GM18868 (cell line): ENCODE results near the gene LRRC72.
"Not testable (repeated sequence)": the region's sequence is repeated elsewhere in the genome, so short reads cannot be mapped to it uniquely, and the experiment has no call there.

Experiments
- ATAC-seq: cut with Tn5 transposase; IDR thresholded peaks from one replicate; pipeline ENCODE4 v1.9.1; 2021; ENCODE audit warnings: mild to moderate bottlenecking, moderate library complexity; ENCODE audit not compliant: unreplicated experiment

Gene LRRC72

DNA sequence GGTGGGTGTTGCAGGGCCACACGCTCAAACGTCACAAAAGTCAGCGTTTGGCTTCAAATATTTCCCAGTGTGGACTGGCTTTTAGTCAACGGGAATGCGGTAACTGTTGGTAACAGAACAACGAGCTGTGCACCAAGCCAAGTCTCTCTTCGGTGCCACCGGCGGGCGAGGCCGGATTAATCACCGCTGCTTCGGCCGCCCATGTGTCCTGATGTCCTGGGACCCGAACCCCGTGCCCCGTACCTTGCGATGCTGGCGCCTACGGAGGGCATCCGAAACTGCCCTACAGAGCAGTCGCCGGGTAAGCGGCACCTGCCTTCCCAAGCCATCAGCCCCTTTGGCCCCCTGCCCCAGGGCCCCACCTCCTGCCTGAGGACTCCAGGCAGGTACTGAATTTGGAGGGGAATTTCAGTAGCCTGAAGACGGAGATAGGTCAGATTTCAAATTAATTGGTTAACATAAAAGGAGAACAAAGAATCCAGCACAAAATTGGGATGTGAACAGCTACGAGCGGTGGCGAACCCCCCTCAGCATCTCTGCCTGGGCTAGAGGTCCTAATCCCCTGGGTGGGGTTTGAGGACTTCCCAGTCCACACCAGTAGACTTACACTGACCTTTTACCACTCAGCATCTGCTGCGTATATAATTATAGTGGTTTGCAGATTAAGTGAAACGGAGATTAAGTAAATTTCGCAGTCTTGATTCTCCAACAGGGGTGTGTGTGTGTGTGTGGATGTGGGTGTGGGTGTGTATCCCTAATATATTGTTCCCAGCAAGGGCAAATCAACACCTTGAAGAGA lies at the start of gene LRRC72:
LRRC72 (plus strand) TSS at position 84 of the 799 bp plus-strand sequence; CDS start at position 212, 128 bp downstream.
- no peak for ATAC-seq

- no peak for ATAC-seq
Measured at GRCh38 chr7:16479161-16479560, 47.5 kb upstream of the LRRC72 start.

DNA sequence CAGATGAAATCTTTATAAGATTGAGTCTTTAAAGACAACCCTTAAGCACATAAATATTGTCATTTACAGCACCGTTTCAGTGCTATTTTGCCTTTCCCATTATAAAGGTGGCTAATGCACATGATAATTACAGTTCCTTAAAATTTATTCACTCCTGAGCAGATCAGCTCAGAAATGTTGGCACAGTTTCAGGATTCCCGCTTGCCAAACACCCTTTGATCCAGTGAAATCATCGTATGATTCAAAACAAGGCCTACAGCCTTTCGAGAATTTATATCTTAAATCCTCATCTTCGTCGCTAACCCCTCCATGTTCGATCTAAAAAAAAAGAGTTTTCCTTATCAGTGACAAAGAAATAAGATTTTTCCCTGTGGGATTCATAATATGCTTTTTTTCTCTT lies 47.0 kb upstream of the LRRC72 start:
- ATAC-seq = no peak

DNA sequence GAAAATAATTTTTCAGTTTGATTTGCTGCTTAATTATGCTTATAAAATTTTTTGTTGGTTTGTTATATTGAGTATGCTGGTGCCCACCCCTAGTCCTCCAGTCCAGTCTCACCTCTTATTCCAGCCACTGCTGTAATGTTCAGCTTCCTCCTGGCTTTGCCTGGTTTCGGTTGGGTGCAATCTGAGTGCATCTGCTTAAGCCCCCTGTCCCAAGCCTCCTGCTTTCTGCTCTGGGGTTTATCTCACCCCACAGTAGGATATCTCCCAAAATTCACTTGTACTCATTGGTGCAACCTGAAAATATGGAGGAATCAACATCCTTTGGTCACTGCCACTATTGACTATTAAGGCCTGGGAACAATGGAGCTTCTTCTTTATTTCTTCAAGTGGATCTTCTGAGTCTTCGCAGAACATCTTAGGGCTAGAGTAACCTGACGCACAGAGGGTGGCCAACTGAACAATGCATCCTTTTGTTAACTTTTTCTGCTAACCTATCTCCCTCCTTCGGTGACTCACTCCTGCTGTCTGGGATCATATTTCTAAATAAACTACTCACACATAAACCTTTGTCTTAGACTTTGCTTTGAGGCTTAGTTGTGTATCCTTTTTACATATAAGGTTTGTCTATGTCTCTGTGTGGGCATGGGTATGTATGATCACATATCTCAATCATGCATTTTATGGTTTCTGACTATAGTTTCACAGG lies 42.0 kb upstream of the LRRC72 start:
- ATAC-seq = no peak

GRCh38 chr7:16491148-16491547 lies 35.5 kb upstream of the LRRC72 start:
- ATAC-seq = no peak

GRCh38 chr7:16492513-16493062 lies 34.0 kb upstream of the LRRC72 start:
- ATAC-seq = no peak

DNA sequence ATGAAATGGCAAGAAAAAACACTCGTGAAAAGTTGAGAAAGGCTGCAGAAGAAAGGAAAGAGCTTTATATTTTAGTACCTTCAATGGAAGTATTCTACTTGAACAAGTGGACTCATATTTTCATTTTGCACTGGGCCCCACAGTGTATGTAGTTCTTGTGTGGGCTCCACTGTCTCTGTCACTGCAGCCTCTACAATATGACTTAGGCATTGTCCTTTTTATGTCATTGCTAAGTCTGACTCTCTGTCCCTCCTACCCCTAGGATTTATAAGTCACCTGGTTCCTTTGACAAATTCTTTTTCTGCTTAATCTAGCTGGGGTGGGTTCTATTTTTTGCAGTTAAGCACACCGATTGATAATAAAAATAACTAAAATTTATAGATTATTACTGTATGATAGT lies 33.4 kb upstream of the LRRC72 start:
- no peak for ATAC-seq

- ATAC-seq = no peak
Measured at GRCh38 chr7:16494551-16494950, 32.1 kb upstream of the LRRC72 start.

GRCh38 chr7:16494955-16495719 lies 31.5 kb upstream of the LRRC72 start:
- ATAC-seq = no peak

- no peak for ATAC-seq
Measured at GRCh38 chr7:16498122-16498521, 28.5 kb upstream of the LRRC72 start.

- ATAC-seq = no peak
Measured at GRCh38 chr7:16502303-16502702, 24.3 kb upstream of the LRRC72 start.

- ATAC-seq = no peak
Measured at GRCh38 chr7:16504019-16504418, 22.6 kb upstream of the LRRC72 start.

GRCh38 chr7:16506422-16506821 lies 20.2 kb upstream of the LRRC72 start:
- not testable (repeated sequence) for ATAC-seq

DNA sequence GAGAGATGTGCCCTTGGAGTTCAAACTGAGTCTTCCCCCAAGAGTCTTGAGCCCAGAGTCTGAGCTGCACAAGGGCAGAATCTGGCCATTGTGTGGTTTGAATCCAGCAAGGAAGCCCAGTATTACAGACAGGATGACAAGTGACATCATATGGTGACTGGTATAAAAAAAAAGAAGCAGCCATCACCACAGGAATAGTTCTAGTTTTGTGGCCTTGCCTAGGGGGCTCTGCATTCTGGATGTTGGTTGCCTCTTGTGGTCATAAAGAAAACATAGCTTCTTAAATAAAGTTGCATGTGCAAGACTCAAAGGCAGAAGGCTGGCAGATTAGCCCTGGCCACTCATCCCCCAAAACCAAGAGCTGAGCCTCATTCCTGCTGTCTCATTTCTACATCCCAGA lies 16.8 kb upstream of the LRRC72 start:
- ATAC-seq = no peak

DNA sequence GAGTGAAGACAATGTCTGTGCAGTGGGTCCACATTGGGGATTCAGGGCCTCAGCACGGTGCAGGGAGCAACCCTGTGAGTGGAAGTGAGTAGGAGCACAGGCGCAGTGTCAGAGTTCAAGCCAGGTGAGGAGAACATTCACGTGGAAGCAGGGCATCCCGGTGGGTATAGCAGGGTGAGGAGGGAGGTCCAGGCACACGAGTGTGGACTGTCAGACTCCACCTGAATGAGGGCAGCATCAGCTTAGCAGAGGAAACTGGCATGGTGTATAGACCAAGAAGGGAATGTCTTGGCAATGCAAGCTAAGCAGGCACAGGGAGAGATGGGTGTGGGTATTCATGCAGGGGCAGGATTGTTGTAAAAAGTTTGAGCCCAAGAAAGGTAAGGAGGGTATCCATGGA lies 15.3 kb upstream of the LRRC72 start:
- ATAC-seq = no peak

- ATAC-seq = no peak
Measured at GRCh38 chr7:16512097-16512496, 14.5 kb upstream of the LRRC72 start.

DNA sequence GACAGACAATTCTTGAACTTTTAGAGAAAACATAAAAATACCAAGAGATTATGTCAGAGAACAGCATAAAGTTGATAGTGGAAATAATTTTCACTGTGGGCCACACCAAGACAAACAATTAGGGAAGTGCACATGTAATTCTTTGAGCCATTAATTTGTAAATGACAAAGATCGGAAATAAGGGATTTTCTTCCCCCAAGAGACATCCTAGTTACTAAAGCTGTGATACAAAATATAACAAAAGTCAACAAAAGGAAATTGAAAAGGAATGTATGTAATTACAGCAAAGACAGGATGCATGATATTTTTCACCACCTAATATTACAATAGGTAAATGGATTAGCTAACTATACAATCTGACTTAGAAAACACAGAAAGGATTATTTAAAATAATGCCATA lies 12.4 kb upstream of the LRRC72 start:
- ATAC-seq = no peak

DNA sequence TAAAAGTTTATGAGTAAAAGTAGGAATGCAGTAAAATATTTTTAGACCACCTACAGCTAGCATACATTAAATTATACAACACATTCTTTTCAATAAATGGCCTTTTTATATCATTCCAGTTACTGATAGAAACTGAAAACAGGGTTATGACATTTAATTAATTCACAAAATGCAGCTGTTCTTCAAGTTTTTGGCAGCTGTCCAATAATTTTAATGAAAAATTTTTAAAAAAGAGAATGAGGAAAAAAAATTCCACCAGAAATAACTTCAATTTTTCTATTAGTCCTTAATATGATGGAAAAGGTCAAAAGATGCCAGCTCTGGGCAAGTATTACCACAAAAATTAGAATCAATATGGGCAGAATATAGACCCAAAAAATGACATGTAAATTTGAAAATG lies 11.9 kb upstream of the LRRC72 start:
- no peak for ATAC-seq

- ATAC-seq = no peak
Measured at GRCh38 chr7:16515785-16516685, 10.6 kb upstream of the LRRC72 start.

- ATAC-seq = not testable (repeated sequence)
Measured at GRCh38 chr7:16519985-16520384, 6.6 kb upstream of the LRRC72 start.
